GM18508 (cell line): ENCODE measurements around the gene GRHL1.

Source experiments
- ATAC-seq: cut with Tn5 transposase; IDR thresholded peaks from one replicate; pipeline ENCODE4 v1.9.1; 2021; ENCODE audit warnings: moderate number of reproducible peaks; ENCODE audit not compliant: insufficient read depth, unreplicated experiment

GRHL1 gene

GRCh38 chr2:9971105-9971818 lies 19.8 kb downstream of the GRHL1 start:
- no peak for ATAC-seq

GRCh38 chr2:9971890-9972289 lies 20.4 kb downstream of the GRHL1 start:
- no peak for ATAC-seq

DNA sequence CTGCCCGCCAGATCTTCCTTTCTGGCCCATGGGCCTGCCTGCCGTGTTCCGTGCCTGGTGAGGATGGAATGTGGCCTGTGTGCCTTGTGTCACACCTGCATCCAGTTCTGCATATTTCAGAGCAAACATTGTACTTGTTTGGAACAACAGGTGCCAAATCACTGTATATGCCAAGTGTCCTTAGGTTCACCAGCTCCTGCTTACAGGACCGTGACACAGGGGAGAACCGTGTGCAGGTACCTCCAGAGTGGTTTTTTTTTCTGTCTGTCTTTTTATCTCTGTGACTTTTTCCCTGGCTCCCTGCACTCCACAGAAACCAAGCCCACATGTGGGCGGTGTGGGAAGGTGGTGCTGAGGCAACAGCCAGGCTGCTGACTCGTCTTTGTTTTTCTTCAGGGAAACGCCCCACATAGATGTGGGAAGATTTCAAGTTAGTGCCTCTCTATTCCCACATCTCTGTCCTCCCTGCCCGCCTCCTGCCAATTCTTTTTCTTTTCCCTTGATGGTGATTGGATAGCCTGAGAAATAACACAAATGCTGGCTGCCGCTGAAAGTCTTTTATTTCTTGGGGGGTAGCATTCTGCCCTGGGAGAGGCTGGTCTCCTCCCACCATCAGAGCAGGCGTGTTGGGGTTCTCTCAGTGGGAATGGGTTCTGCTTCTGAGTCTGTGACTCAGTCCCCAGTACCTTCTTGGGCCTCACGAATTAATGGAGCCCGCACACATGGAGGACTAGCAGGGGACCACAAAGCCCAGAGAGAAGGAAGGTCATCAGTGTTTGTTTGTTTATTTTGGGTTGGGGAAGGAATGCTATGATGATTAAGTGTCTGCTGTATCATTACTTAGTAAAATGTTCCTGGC lies 21.4 kb downstream of the GRHL1 start:
- ATAC-seq = no peak

DNA sequence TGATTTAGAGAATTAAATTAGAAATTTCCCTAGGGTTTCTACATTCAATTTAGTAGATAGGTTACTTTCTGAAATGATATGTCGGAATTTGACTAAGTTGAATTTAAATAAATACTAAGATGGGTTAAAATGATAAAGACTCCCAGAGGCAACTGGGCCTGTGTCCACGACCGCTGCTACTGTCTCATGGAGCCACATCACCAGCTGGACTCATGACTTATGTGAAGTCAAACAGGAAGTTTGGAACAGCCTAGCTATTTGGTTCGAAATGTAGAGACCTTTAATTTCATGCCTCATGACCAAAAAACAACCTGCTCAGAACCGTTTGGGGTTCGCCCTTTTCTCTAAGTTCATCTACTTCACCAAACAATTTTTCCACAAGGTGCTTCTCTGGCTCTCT lies 22.2 kb downstream of the GRHL1 start:
- no peak for ATAC-seq

GRCh38 chr2:9974343-9974742 lies 22.9 kb downstream of the GRHL1 start:
- ATAC-seq = no peak

- no peak for ATAC-seq
Measured at GRCh38 chr2:9975328-9975727, 23.8 kb downstream of the GRHL1 start.

GRCh38 chr2:9975805-9976447 lies 24.4 kb downstream of the GRHL1 start:
- ATAC-seq = no peak

DNA sequence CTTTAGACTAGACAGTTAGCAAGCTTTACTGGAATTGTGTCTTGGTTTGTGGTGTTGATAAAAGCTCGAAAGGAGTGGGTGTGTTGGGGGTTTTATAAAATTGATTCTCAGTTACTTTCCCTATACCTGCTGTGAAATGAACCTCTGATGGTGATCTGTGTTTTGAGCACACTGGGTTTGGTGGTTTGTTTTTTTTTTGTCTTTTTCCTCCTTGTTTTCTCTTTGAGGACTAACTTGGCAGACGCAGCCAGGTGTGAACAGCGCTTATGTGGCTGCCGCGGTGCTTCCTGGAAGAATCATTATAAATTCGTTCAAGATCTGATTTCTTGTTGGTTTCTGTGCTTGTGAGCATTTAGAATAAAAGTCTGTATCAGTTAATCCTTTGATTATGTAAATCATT lies 28.5 kb downstream of the GRHL1 start:
- no peak for ATAC-seq

GRCh38 chr2:9980520-9980919 lies 29.0 kb downstream of the GRHL1 start:
- no peak for ATAC-seq

DNA sequence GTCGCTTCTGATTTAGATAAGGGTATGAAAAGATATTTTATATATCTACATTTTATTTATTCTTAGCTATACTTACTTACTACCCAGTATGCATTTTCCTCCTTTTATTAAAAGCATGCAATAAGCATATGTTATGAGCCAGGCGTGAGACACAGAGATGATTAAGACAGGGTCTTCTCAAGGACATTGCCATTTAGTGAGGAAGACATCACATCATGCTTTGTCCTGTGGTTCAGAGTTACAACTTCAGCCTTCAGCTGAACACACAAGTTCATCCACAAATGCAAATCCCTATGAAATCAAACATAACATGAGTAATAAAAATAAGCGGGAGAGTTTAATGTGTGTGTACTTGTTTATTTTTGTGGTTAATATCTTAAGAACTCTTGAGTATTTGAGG lies 30.2 kb downstream of the GRHL1 start:
- no peak for ATAC-seq

DNA sequence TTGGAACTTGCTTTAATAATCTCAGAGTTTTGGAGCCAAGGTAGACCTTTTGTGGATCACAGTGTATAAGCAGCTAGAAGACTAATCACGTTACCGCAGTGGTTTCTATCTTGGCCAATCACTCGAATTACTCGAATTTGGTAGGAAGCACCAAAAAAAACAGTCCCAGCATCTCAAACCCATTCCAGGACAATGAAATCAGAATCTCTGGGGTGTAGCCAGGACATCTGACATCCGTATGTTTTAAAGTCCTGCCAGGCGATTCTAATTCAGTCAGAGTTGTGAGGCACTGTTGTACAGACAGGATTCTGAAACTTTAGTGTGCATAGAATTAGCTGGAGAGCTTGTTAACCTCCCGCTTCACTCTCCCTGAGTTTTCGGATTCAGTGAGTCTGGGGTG lies 30.8 kb downstream of the GRHL1 start:
- ATAC-seq = no peak

- ATAC-seq = no peak
Measured at GRCh38 chr2:9982891-9983290, 31.4 kb downstream of the GRHL1 start.

DNA sequence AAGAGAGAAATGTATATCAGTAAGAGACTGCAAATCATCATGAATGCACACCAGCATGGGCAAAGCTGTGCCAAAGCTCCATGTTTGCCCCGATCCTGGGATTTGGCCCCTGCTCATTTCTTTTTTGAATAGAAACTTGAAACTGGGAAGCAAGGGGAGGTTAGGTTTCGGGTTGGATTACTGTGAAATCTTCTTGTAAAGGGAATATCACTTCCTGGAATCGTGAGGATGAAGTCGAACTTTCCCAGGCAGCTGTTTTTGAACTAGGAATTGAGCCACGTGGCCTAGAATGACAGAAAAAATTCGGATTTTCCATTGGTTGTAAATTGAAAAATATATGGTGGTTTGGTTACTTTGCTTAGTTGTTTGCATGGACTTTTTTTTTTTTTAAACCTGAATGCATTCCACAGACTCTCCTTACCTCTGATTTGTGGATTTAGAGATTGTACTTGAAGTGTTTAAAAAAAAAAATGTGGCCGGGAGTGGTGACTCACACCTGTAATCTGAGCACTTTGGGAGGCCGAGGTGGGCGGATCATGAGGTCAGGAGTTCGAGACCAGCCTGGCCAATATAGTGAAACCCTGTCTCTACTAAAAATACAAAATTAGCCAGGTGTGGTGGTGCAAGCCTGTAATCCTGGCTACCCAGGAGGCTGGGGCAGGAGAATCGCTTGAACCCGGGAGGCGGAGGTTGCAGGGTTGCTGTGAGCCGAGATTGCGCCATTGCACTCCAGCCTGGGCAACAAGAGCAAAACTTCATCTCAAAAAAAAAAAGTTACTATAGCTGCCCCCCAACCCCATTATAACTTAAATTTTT lies 32.1 kb downstream of the GRHL1 start:
- no peak for ATAC-seq

GRCh38 chr2:9984217-9984739 lies 32.8 kb downstream of the GRHL1 start:
- no peak for ATAC-seq

DNA sequence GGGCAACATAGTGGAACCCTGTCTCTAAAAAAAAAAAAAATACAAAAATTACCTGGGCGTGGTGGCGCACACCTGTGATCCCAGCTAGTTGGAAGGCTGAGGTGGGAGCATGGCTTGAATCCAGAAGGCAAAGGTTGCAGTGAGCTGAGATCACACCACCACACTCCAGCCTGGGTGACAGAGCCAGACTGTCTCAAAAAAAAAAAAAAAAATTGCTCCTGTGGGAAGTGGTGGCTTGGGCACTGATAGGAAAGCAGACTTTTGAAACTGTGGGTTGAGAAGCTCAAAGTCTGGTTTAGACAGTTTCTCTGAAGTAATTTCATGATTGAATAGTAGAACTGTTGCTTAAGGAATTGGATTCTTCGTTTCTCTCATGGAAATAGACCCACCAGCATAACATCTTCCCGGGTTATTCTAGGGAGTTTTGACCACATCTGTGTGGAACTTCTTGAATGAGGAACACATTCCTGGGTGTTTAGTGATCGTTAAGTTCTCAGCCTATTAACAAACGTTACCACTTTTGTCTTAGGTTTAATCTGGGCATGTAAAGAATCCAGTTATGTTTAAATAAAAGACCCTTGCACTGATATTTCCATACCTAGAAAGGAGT lies 33.5 kb downstream of the GRHL1 start:
- ATAC-seq = no peak

- no peak for ATAC-seq
Measured at GRCh38 chr2:9985531-9986328, 34.2 kb downstream of the GRHL1 start.

- no peak for ATAC-seq
Measured at GRCh38 chr2:9988320-9988719, 36.8 kb downstream of the GRHL1 start.

GRCh38 chr2:9990736-9991135 lies 39.2 kb downstream of the GRHL1 start:
- ATAC-seq = no peak

- ATAC-seq = no peak
Measured at GRCh38 chr2:9991221-9991620, 39.7 kb downstream of the GRHL1 start.
